Measurements from ENCODE around the gene DAPK2.

- TF ChIP-seq ZNF282 (IDR thresholded peaks at IDR 0.05; ENCODE audit: partially characterized antibody) (no peak), SIN3B (IDR thresholded peaks at IDR 0.05; ENCODE audit: low read length) (no peak), AHR (CRISPR knock-in tag; IDR thresholded peaks at IDR 0.05) (no peak), CTCF (CRISPR knock-in tag; IDR thresholded peaks at IDR 0.05) (no peak), SOX5 (CRISPR knock-in tag; IDR thresholded peaks at IDR 0.05; ENCODE audit: borderline replicate concordance) (no peak), NFE2 (CRISPR knock-in tag; IDR thresholded peaks at IDR 0.05) (no peak)
Measured at GRCh38 chr15:64008177-64008576, 38.1 kb downstream of the DAPK2 start.

Measured in HepG2 (cell line).